HepG2 (cell line): ENCODE data around the gene GNAZ. TPM values are rescaled to one million over a fixed set of nuclear protein-coding genes. Genes with fewer than 3 reads are reported as not detected.
A peak's percentile ranks its signal among the peaks of the same experiment; 100 is the strongest.

ENCODE experiments used
- ATAC-seq: fragments of 200-7000 bp; cut with Tn5 transposase; 3 replicates; pipeline ENCODE4 v1.9.1; 2020; ENCODE audit warnings: mild to moderate bottlenecking, moderate library complexity
- BruUV-seq: library from RNA; stranded (reverse); fragments of 400-500 nt; replicated peaks from 2 replicates; lab custom pipeline; 2021; lab: Mats Ljungman, UMichigan
- CTCF ChIA-PET: fragments of 300-600 bp; formaldehyde crosslinking; extraction: SDS; loops from one replicate; lab custom pipeline; 2021; ENCODE audit warnings: low total read pairs, inconsistent platforms, low intra/inter-chr PET ratio; lab: Yijun Ruan, JAX
- POLR2A ChIA-PET: fragments of 350-600 bp; sonication (Branson Sonifier 250); formaldehyde crosslinking; loops from one replicate; lab custom pipeline; 2020; ENCODE audit warnings: antibody characterized with exemption, inconsistent platforms; lab: Yijun Ruan, JAX
- DNase-seq: peaks from one replicate; pipeline ENCODE4 v3.0.0-alpha.2; 2015; ENCODE audit warnings: low spot score
- FAIRE-seq: peaks from 3 replicates; lab custom pipeline; 2011; peaks lifted over from hg19 to GRCh38; lab: Jason Lieb, UNC
- H2AFZ ChIP-seq: one replicate; pipeline ENCODE4 v1.6.1; 2011; ENCODE audit warnings: low read length, inconsistent platforms
- H3K27ac ChIP-seq: fragments of 300-600 bp; 3 replicates; pipeline ENCODE4 v1.8.0; 2011; ENCODE audit warnings: mixed run types, mild to moderate bottlenecking, mixed read lengths, low read length, inconsistent platforms; ENCODE audit not compliant: insufficient read depth; ENCODE audit errors: extremely low read length
- H3K27me3 ChIP-seq, 2 experiments: fragments of 200-600 bp in 1 of 2; 2 replicates in 1 of 2; 3 replicates in 1 of 2; pipeline versions ENCODE4 v1.6.0 to v1.8.0; 2011; ENCODE audit warnings: low read length in 2 of 2, mild to moderate bottlenecking in 2 of 2, moderate library complexity in 2 of 2, inconsistent platforms in 1 of 2; ENCODE audit not compliant: insufficient read depth in 2 of 2, control insufficient read depth in 1 of 2
- H3K36me3 ChIP-seq, 2 experiments: fragments of 200-600 bp in 1 of 2; replicated peaks in 1 of 2; 2 replicates in 1 of 2; 3 replicates in 1 of 2; pipeline versions ENCODE4 v1.5.1 to v1.8.0; 2011; ENCODE audit warnings: low read length in 2 of 2, inconsistent platforms in 1 of 2; ENCODE audit not compliant: insufficient read depth in 2 of 2, control insufficient read depth in 1 of 2
- H3K4me1 ChIP-seq: 2 replicates; pipeline ENCODE4 v1.5.1; 2012; ENCODE audit warnings: low read length, inconsistent platforms; ENCODE audit not compliant: insufficient read depth
- H3K4me2 ChIP-seq: 2 replicates; pipeline ENCODE4 v1.6.0; 2011; ENCODE audit warnings: low read depth, low read length, inconsistent platforms
- H3K4me3 ChIP-seq, 3 experiments: fragments of 200-600 bp in 1 of 3; sonication (generic), shearing (Covaris generic) in 1 of 3; replicated peaks in 1 of 3; 2 replicates each; pipeline ENCODE4 v1.5.1; 2011 to 2016; ENCODE audit warnings: low read length in 3 of 3, inconsistent platforms in 2 of 3, low read depth in 2 of 3, mild to moderate bottlenecking in 2 of 3, control low read depth in 1 of 3, mixed read lengths in 1 of 3; ENCODE audit not compliant: insufficient read depth in 1 of 3
- H3K79me2 ChIP-seq: one replicate; pipeline ENCODE4 v1.6.1; 2011; ENCODE audit warnings: low read length, inconsistent platforms; ENCODE audit not compliant: insufficient read depth
- H3K9ac ChIP-seq: 2 replicates; pipeline ENCODE4 v1.6.0; 2011; ENCODE audit warnings: mild to moderate bottlenecking, low read depth, low read length, inconsistent platforms; ENCODE audit not compliant: insufficient read depth
- H3K9me3 ChIP-seq: 2 replicates; pipeline ENCODE4 v1.5.1; 2012; ENCODE audit warnings: mild to moderate bottlenecking, low read length
- H4K20me1 ChIP-seq: 2 replicates; pipeline ENCODE4 v1.6.0; 2011; ENCODE audit warnings: inconsistent platforms, mild to moderate bottlenecking, low read length, moderate library complexity; ENCODE audit not compliant: insufficient read depth
- CTCF ChIP-seq: sonication (generic); formaldehyde crosslinking; IDR thresholded peaks from 2 replicates; pipeline ENCODE4 v1.5.0; 2020; ENCODE audit warnings: mild to moderate bottlenecking, missing genetic modification reagents, moderate library complexity
- DPF2 ChIP-seq: sonication (generic); formaldehyde crosslinking; IDR thresholded peaks from 2 replicates; pipeline ENCODE4 v1.4.0; 2020; ENCODE audit warnings: mild to moderate bottlenecking, low read depth, missing genetic modification reagents, borderline replicate concordance
- ELF1 ChIP-seq: sonication (generic); formaldehyde crosslinking; IDR thresholded peaks from 2 replicates; pipeline ENCODE4 v1.4.0; 2020; ENCODE audit warnings: missing genetic modification reagents
- GABPB1 ChIP-seq: IDR thresholded peaks from 2 replicates; pipeline ENCODE4 v1.6.1; 2016; ENCODE audit warnings: mild to moderate bottlenecking, missing genetic modification reagents, moderate library complexity, missing compliant biosample characterization
- HNF1B ChIP-seq: sonication (generic); formaldehyde crosslinking; IDR thresholded peaks from 2 replicates; pipeline ENCODE4 v1.5.1; 2020; ENCODE audit warnings: mild to moderate bottlenecking, moderate library complexity, missing genetic modification reagents
- MAFG ChIP-seq: sonication (generic); formaldehyde crosslinking; IDR thresholded peaks from 2 replicates; pipeline ENCODE4 v1.5.1; 2020; ENCODE audit warnings: mild to moderate bottlenecking, missing genetic modification reagents
- MED1 ChIP-seq: sonication (generic); formaldehyde crosslinking; IDR thresholded peaks from 2 replicates; pipeline ENCODE4 v1.4.0; 2020; ENCODE audit warnings: missing genetic modification reagents
- NR2C2 ChIP-seq: sonication (generic); formaldehyde crosslinking; IDR thresholded peaks from 2 replicates; pipeline ENCODE4 v1.4.0; 2020; ENCODE audit warnings: missing genetic modification reagents, mild to moderate bottlenecking, moderate library complexity, borderline replicate concordance
- SMARCE1 ChIP-seq: fragments of 450-650 bp; IDR thresholded peaks from 2 replicates; pipeline ENCODE4 v1.6.1; 2017; ENCODE audit warnings: borderline replicate concordance
- STAG1 ChIP-seq: sonication (generic); formaldehyde crosslinking; IDR thresholded peaks from 2 replicates; pipeline ENCODE4 v1.4.0; 2020; ENCODE audit warnings: missing genetic modification reagents
- TCF7L2 ChIP-seq: IDR thresholded peaks from 2 replicates; pipeline ENCODE4 v1.6.1; 2011; ENCODE audit warnings: mild to moderate bottlenecking, low read depth, low read length, moderate library complexity
- TRIM24 ChIP-seq: sonication (generic); formaldehyde crosslinking; IDR thresholded peaks from 2 replicates; pipeline ENCODE4 v1.8.0; 2022; ENCODE audit warnings: mild to moderate bottlenecking, missing genetic modification reagents
- ZBTB33 ChIP-seq: sonication (generic); formaldehyde crosslinking; IDR thresholded peaks from 2 replicates; pipeline ENCODE4 v1.4.0; 2020; ENCODE audit warnings: missing genetic modification reagents
- ZFAT ChIP-seq: sonication (generic); formaldehyde crosslinking; conservative IDR thresholded peaks from 2 replicates; pipeline ENCODE4 v1.8.1; 2023; ENCODE audit warnings: missing genetic modification reagents, inconsistent platforms
- ZNF143 ChIP-seq: sonication (generic); formaldehyde crosslinking; IDR thresholded peaks from 2 replicates; pipeline ENCODE4 v1.4.0; 2020; ENCODE audit warnings: missing genetic modification reagents
- ZNF552 ChIP-seq: sonication (generic); formaldehyde crosslinking; IDR thresholded peaks from 2 replicates; pipeline ENCODE4 v1.9.0; 2022; ENCODE audit warnings: missing genetic modification reagents, mild to moderate bottlenecking, borderline replicate concordance
- ZNF597 ChIP-seq: sonication (generic); formaldehyde crosslinking; IDR thresholded peaks from 2 replicates; pipeline ENCODE4 v1.5.0; 2020; ENCODE audit warnings: missing genetic modification reagents
- ZNF598 ChIP-seq: sonication (generic); formaldehyde crosslinking; IDR thresholded peaks from 2 replicates; pipeline ENCODE4 v1.5.1; 2020; ENCODE audit warnings: mild to moderate bottlenecking, missing genetic modification reagents, borderline replicate concordance
- WGBS: methylation state at CpG from one replicate; pipeline ENCODE4 v1.1.6; 2017; ENCODE audit warnings: low lambda C conversion rate; 5-methylcytosine and 5-hydroxymethylcytosine counted together
- in situ Hi-C: cut with HindIII; loops from 2 replicates; pipeline ENCODE4 v1.10.0; 2017; ENCODE audit warnings: low pct_unique_long_range_greater_than_20kb; ENCODE audit not compliant: extremely low pct_ligation_motif_present
- intact Hi-C: fragments of 100-400 bp; cut with micrococcal nuclease; formaldehyde crosslinking; loops from one replicate; pipeline ENCODE4 v1.10.0; 2022; ENCODE audit not compliant: unreplicated experiment
- polyA plus RNA-seq, 8 experiments: library from polyadenylated mRNA; depleted of rRNA in 3 of 8; stranded (reverse) in 7 of 8; unstranded in 1 of 8; fragments of >200 nt; fragmentation: Illumina TruSeq in 4 of 8; extraction: Trizol in 4 of 8; gene quantifications; 2 replicates each; pipeline versions ENCODE4 v1.2.1 to v1.2.3, GENCODE V29; 2011 to 2016; ENCODE audit warnings: low read depth in 4 of 8, missing spikeins in 1 of 8, mixed read lengths in 1 of 8; ENCODE audit not compliant: insufficient read depth in 1 of 8
- total RNA-seq, 5 experiments: library from RNA; depleted of rRNA; stranded (reverse); fragments of >200 nt; fragmentation: Illumina TruSeq; extraction: Trizol; gene quantifications; 2 replicates each; pipeline ENCODE4 v1.2.3, GENCODE V29; 2016; ENCODE audit warnings: low read depth in 1 of 5

The GNAZ gene
- total and polyA plus RNA-seq, 2 of the 13 experiments (the other 11 are each of a cell fraction or from before 2014, with no cell fraction given), result 11.4 to 22.3 TPM

GRCh38 chr22:23155831-23156230 lies 85.5 kb downstream of the GNAZ start (continued):
- TF ChIP-seq MAFG (CRISPR knock-in tag) (no peak), NR2C2 (CRISPR knock-in tag) (no peak), ZNF597 (CRISPR knock-in tag) (no peak), GABPB1 (CRISPR knock-in tag) (no peak), ZNF598 (CRISPR knock-in tag) (no peak), SMARCE1 (no peak), ZNF552 (no peak), ZFAT (CRISPR knock-in tag) (no peak)
- TF ChIP-seq, all 625 proteins: peak for 0

- peak; percentile 40 for ATAC-seq
- WGBS, result 9% methylated on average over 8 of the region's 8 CpGs
- TF ChIP-seq TCF7L2, result no peak
- peak; percentile 65 for TF ChIP-seq CTCF
- no peak for TF ChIP-seq HNF1B (CRISPR knock-in tag)
- TF ChIP-seq MED1 (CRISPR knock-in tag), result peak; percentile 23; the same call in 1 of the 2 replicates
- no peak for TF ChIP-seq ZBTB33 (CRISPR knock-in tag)
- no peak for TF ChIP-seq TRIM24 (CRISPR knock-in tag)
- TF ChIP-seq ZNF143 (CRISPR knock-in tag), result 0 out of 2 replicates have a peak, but pooled peaks have one; percentile 11
- no peak for TF ChIP-seq DPF2 (CRISPR knock-in tag)
- 0 out of 2 replicates have a peak, but pooled peaks have one; percentile 5 for TF ChIP-seq ELF1 (CRISPR knock-in tag)
- TF ChIP-seq STAG1 (CRISPR knock-in tag), result peak; percentile 15; the same call in 1 of the 2 replicates
Observed at GRCh38 chr22:23156286-23156685, 86.0 kb downstream of the GNAZ start.

More at GRCh38 chr22:23156286-23156685, 86.0 kb downstream of the GNAZ start:
- no peak for FAIRE-seq
- H2AFZ ChIP-seq, result no peak overlapping the region
- H3K27me3 ChIP-seq, result no peaks in the 10 kb centered on the region; a peak in 1 of 5 replicates
- no peaks in the 10 kb centered on the region for H3K9me3 ChIP-seq
- peak overlapping the region in 1 of 3 experiments; percentile 71; a peak in 2 of 6 replicates for H3K4me3 ChIP-seq
- no peaks in the 10 kb centered on the region for H3K36me3 ChIP-seq
- no peaks in the 10 kb centered on the region for H4K20me1 ChIP-seq
- intact Hi-C loops, result no loop called here
- H3K9ac ChIP-seq, result peak overlapping the region; percentile 30; the same call in 1 of the 2 replicates
- in situ Hi-C loops, result loop anchor here (25.0 kb wide), 1 partner anchor 406 kb away; no protein-coding TSS in a partner anchor
- peak overlapping the region; percentile 95 for H3K4me2 ChIP-seq
- H3K27ac ChIP-seq, result no peak overlapping the region
- peaks cover 100% of the 10 kb centered on the region for H3K4me1 ChIP-seq
- H3K79me2 ChIP-seq, result no peaks in the 10 kb centered on the region
- CTCF ChIA-PET, result interaction anchor here (1.7 kb wide), 1 partner anchor 18 kb away, joined by 5 read pairs; no protein-coding TSS in a partner anchor
- POLR2A ChIA-PET, result interaction anchor here (0.6 to 2.5 kb wide), 3 partner anchors 11 to 125 kb away, joined by 4 to 12 read pairs (median 5); partner anchors contain the start of genes RAB36 and RSPH14
- no peak for DNase-seq
- no TSS peak for BruUV-seq
